ENCODE results near the gene ADK. TPM values are rescaled to one million over a fixed set of nuclear protein-coding genes. Genes with fewer than 3 reads are reported as not detected.
"Not testable (repeated sequence)": the region's sequence is repeated elsewhere in the genome, so short reads cannot be mapped to it uniquely, and the experiment has no call there.

ADK gene
- total RNA-seq, 1 donor from 2014 or later = 8.4 TPM

GRCh38 chr10:74179111-74179710 is 28.2 kb downstream of the ADK start:
- DNase-seq (ENCODE audit: low spot score) = no peak

- DNase-seq (ENCODE audit: low spot score) = no peak
Measured at GRCh38 chr10:74186678-74187077, 35.7 kb downstream of the ADK start.

DNA sequence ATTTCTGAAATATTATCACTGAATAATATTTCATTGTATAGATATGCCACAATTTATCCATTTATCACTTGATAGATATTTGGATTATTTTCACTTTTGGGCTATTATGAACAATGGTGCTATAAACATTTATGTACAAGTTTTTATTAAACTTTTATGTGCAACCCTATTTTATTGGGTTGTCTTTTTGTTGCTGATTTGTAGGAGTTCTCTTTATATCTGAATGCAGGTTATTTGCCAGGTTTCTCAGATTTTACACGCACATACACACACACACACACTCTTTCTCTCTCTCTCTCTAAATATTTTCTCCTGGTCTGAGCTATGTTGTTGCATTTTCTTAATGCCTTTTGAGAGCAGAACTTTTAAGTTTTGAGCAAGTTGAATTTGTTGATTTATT is 36.2 kb downstream of the ADK start:
- DNase-seq (ENCODE audit: low spot score) = no peak

- not testable (repeated sequence) for DNase-seq (ENCODE audit: low spot score)
Measured at GRCh38 chr10:74188617-74189016, 37.6 kb downstream of the ADK start.

DNA sequence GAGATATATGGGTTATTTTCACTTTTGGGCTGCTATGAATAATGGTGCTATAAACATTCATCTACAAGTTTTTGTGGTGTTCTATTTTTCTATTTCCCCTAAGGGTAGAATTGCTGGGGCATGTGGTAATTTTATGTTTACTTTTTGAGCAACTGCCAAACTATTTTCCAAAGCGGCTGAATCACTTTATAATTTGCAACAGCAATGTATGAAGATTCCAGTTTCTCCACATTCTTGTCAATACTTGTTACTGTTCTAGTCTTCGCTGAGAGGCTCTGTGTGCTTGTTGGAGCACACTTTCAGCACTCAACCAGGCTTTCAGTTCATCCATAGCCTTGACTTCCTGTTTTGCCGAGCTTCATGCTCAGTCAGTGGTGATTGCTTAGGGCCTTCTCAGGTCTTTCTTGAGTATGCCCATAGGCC is 39.0 kb downstream of the ADK start:
- peak; percentile 82 for DNase-seq (ENCODE audit: low spot score)

GRCh38 chr10:74190494-74190893 is 39.5 kb downstream of the ADK start:
- no peak for DNase-seq (ENCODE audit: low spot score)

GRCh38 chr10:74194545-74194944 is 43.5 kb downstream of the ADK start:
- no peak for DNase-seq (ENCODE audit: low spot score)

DNA sequence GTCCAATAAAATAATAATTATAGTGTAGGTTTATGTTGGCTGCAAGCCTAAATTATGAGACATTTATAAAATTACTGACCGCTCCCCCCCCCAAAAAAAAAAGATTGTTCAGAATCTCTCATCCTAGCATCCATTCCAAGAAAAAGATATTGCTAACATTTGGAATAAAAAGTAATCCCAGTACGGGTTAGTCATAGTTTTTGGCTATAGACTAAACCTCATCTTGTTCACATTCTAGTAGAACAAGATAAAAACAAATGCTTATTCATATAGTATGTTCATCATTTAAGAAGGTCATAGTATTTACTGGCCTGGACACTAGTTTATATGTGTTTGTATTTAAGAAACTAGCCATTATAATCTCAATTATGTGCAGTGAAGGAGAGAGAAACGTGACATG is 44.0 kb downstream of the ADK start:
- peak; percentile 71 for DNase-seq (ENCODE audit: low spot score)

DNA sequence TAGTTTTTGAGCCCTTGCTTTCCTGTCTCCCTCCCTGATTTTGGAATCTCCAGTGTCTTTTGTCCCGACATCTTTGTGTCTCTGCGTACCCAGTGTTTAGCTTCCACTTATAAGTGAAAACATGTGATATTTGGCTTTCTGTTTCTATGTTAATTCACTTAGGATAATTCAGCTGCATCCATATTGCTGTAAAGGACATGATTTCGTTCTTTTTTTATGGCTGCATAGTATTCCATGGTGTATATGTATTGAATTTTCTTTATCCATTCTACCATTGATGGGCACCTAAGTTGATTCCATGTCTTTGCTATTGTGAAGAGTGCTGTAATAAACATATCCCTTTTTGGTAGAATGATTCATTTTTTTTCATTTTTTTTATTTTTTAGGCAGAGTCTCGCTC is 48.3 kb downstream of the ADK start:
- DNase-seq (ENCODE audit: low spot score) = no peak

DNA sequence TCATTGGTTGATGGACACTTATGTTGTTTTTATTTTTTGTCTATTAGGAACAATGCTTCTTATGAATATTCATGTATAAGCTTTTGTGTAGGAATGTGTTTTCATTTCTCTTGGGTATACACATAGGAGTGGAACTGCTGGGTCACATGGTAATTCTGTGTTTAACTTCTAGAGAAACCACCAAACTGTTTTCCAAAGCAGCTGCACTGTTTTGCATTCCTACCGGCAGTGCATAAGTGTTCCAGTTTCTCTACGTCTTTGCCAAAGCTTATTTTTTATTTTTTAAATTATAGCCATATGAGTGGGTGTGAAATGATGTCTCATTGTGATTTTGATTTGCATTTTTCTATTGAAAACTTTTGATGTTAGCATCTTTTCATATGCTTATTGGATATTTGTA is 51.3 kb downstream of the ADK start:
- DNase-seq (ENCODE audit: low spot score) = no peak

DNA sequence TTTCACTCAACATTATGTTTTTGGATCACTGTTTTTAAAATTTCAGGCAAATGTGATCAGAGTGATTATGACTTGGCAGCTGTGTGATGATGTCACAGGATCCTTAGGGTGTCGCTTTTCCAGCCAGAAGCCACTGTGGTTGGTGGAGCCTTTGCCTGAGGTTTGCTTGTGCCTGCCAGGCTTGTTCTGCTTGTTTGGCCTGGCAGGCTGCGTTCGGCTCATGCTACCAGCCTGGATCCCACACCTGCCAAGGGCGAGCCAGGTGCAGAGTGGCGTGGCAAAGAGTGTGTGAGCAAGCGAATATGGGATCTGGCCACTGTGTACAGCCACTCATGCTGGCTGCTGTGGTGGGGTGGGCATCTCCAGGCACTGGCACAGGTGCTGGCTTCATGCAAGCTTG is 55.7 kb downstream of the ADK start:
- DNase-seq (ENCODE audit: low spot score) = no peak

DNA sequence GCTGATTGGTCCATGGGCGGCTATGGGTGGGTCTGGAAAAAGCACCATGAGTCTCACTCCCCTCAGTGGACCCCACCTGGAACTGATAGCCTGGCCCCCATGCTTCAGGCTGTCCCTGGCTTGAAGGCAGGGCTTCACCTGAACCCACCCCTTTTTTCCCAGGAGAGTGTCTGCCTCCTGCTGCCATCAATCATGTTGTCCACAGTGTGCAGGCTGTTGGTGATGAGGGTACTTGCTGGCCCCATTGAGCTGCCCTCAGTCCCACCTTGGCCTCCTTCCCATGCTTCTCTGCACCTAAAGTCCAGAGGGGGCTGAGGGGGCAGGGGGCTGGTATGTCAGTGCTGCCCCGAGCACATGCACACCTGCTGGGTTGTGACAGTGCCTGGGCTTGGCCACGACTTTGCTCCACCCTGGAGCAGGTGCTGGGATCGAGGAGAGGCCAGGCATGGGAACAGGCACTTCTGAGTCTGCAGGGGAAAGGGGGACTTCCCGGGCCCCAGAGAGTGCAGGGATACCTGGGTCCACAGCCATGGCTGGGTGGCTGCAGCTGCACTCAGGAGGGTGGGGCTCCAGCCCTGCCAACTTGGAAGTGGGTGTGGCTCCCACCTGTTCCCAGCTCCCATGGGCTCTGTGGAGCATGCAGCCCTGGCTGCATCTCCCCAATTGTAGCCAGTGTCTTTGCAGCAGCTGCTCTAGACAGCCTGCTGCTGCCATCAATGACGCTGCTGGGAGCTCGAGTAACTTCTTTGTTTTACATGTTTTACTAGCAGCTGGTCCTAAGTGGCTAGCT is 56.9 kb downstream of the ADK start:
- no peak for DNase-seq (ENCODE audit: low spot score)

- DNase-seq (ENCODE audit: low spot score) = no peak
Measured at GRCh38 chr10:74208997-74209396, 58.0 kb downstream of the ADK start.

DNA sequence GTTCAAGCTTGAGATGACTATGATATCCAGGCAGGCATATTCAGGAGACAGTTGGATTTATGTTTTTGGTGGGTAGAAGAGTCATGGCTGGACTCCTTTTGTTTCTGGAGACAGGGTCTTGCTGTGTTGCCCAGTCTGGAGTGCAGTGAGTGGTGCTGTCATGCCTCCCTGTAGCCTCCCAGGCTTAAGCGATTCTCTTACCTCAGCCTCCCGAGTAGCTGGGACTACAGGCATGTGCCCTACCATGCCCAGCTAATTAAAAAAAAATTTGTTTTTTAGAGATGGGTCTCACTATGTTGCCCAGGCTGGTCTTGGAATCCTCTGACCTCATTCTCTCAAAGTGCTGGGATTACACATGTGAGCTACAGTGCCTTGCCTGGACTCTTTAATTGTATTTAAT is 62.0 kb downstream of the ADK start:
- no peak for DNase-seq (ENCODE audit: low spot score)

DNA sequence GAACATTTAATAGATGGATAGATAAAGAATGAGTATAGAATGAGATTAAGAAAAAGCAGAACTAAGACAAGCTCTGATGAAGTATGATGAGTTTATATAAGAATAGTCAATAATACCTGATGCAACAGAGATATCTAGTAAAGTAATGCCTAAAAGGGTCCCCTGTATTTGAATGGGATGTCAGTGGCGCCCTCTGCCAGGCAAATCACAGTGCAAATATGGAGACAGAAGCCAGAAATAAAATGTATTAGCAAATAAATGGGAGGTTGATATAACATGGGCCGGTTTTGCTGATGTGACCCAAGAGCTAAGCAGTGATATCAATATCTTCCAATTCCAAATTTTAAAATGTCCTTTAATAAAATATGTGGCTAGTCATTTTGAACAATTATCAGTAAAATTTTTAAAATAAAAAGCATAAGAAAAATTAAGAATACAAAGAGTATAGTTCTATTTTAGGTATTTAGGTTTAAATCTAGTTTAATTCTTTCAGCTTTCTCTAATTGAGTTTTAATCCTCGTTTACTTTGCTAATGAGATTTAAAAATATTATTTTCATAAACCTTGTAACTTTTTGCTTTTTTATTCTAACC is 62.6 kb downstream of the ADK start:
- DNase-seq (ENCODE audit: low spot score) = peak; percentile 28

DNA sequence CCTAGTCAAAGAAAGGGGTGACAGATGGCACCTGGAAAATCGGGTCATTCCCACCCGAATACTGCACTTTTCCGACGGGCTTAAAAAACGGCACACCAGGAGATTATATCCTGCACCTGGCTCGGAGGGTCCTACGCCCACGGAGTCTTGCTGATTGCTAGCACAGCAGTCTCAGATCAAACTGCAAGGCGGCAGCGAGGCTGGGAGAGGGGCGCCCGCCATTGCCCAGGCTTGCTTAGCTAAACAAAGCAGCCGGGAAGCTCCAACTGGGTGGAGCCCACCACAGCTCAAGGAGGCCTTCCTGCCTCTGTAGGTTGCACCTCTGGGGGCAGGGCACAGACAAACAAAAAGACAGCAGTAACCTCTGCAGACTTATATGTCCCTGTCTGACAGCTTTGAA is 66.1 kb downstream of the ADK start:
- DNase-seq (ENCODE audit: low spot score) = not testable (repeated sequence)

DNA sequence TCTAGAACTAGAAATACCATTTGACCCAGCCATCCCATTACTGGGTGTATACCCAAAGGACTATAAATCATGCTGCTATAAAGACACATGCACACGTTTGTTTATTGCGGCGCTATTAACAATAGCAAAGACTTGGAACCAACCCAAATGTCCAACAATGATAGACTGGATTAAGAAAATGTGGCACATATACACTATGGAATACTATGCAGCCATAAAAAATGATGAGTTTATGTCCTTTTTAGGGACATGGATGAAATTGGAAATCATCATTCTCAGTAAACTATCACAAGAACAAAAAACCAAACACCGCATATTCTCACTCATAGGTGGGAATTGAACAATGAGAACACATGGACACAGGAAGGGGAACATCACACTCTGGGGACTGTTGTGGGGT is 71.4 kb downstream of the ADK start:
- not testable (repeated sequence) for DNase-seq (ENCODE audit: low spot score)

DNA sequence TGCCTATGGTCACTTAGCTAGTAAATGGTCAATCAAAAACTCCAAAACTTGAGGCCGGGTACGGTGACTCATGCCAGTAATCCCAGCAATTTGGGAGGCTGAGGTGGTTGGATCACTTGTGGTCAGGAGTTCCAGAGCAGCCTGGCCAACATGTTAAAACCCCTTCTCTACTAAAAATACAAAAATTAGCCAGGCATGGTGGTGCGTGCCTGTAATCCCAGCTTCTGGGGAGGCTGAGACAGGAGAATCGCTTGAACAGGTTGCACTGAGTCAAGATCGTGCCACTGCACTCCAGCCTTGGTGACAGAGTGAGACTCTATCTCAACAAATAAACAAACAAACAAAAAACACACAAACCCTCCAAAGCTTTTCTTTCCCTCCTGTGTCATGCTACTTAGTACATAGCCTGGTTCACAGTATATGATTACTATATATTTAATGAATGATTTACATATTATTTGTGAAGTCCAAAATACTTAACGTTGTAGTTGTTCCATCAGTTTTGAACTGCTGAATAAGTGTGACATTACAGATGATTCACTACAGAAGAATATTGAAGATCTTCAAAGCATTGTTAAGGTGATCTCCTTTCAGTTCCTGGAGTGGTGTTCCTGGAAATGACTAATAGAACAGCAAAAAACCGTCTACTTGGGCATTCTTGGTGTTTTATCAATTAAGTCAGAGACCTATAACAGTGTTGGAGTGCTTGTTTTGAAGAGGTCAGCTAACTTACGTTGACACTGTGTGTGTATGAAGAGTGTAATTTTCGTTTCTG is 72.9 kb downstream of the ADK start:
- no peak for DNase-seq (ENCODE audit: low spot score)

DNA sequence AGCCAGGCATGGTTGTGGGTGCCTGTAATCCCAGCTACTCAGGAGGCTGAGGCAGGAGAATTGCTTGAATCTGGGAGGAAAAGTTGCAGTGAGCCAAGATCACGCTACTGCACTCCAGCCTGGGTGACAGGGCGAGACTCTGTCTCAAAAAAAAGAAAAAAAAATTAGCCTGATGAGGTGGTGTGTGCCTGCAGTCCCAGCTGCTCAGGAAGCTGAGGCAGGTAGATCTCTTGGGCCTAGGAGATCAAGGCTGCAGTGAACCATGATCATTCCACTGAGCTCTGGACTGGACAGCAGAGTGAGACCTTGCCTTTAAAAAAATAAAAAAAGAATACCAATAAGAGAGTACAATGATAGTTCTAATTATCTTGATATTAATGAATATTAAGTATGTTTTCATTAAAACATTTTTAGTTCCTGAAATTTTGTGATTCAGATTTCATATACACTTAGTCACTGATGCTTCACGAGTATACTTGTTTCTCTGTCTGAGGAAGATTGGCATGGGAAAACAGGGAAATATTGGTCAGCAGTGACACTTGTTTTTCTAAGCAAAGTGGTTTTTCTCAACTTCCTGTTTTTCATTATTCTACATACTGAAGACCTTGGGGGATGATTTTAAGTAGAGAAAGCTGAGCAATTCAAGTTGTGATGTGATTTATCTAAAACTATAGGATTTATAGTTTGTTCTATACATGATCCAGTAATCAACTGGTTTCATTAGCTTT is 76.8 kb downstream of the ADK start:
- no peak for DNase-seq (ENCODE audit: low spot score)

DNA sequence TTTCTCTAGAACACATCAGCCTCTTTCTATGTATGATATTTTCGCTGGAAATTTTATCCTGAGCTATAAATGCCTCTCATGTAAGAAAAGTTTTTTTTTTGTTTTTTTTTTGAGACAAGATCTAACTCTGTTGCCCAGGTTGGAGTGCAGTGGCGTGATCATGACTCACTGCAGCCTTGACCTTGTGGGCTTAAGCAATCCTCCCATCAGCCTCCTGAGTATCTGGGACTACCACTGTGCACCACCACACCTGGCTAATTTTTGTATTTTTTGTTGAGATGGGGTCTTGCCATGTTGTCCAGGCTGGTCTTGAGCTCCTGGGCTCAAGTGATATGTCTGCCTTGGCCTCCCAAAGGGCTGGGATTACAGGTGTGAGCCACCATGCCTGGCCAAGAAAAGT is 80.4 kb downstream of the ADK start:
- no peak for DNase-seq (ENCODE audit: low spot score)

GRCh38 chr10:74233281-74233680 is 82.3 kb downstream of the ADK start:
- no peak for DNase-seq (ENCODE audit: low spot score)

GRCh38 chr10:74234569-74234968 is 83.5 kb downstream of the ADK start:
- DNase-seq (ENCODE audit: low spot score) = no peak

Data from umbilical cord (tissue), 2 donors.